HG03196 (cell line): Measurements from ENCODE around the gene PTCHD4.
"Not testable (repeated sequence)": the region's sequence is repeated elsewhere in the genome, so short reads cannot be mapped to it uniquely, and the experiment has no call there.

Experiments
- ATAC-seq: cut with Tn5 transposase; IDR thresholded peaks from one replicate; pipeline ENCODE4 v1.9.1; 2021; ENCODE audit not compliant: unreplicated experiment

Gene PTCHD4

GRCh38 chr6:48111143-48111506, at the start of gene PTCHD4:
Gene PTCHD4 (minus strand): TSS chr6:48111197. CDS start chr6:48068957, 42,240 bp downstream.
- ATAC-seq: no peak

- no peak for ATAC-seq
These were observed 40.1 kb upstream of the PTCHD4 start for GRCh38 chr6:48151142-48151541.

GRCh38 chr6:48150701-48151100, 39.7 kb upstream of the PTCHD4 start:
- ATAC-seq: no peak

- no peak for ATAC-seq
These were observed 36.1 kb upstream of the PTCHD4 start for GRCh38 chr6:48147051-48147450.

GRCh38 chr6:48144021-48144420, 33.0 kb upstream of the PTCHD4 start:
- ATAC-seq: no peak

- no peak for ATAC-seq
These were observed 31.0 kb upstream of the PTCHD4 start for GRCh38 chr6:48141975-48142374.

GRCh38 chr6:48139818-48140614, 29.0 kb upstream of the PTCHD4 start:
- no peak for ATAC-seq

- ATAC-seq: no peak
These were observed 25.9 kb upstream of the PTCHD4 start for GRCh38 chr6:48136856-48137255.

- ATAC-seq: no peak
These were observed 24.5 kb upstream of the PTCHD4 start for GRCh38 chr6:48135323-48136084.

GRCh38 chr6:48134246-48134645, 23.2 kb upstream of the PTCHD4 start:
- no peak for ATAC-seq

GRCh38 chr6:48123601-48124000, 12.6 kb upstream of the PTCHD4 start:
- ATAC-seq: no peak

GRCh38 chr6:48121983-48122749, 11.2 kb upstream of the PTCHD4 start:
- ATAC-seq: not testable (repeated sequence)

- ATAC-seq: no peak
These were observed 6.0 kb upstream of the PTCHD4 start for GRCh38 chr6:48116699-48117645.

- ATAC-seq: no peak
These were observed 2.1 kb upstream of the PTCHD4 start for GRCh38 chr6:48113130-48113529.

GRCh38 chr6:48111575-48111974, 578 bp upstream of the PTCHD4 start:
- ATAC-seq: no peak

GRCh38 chr6:48110436-48111142, 408 bp downstream of the PTCHD4 start:
- no peak for ATAC-seq

- ATAC-seq: no peak
These were observed 1.1 kb downstream of the PTCHD4 start for GRCh38 chr6:48109944-48110343.

- ATAC-seq: not testable (repeated sequence)
These were observed 8.4 kb downstream of the PTCHD4 start for GRCh38 chr6:48102476-48103195.

GRCh38 chr6:48101290-48101689, 9.7 kb downstream of the PTCHD4 start:
- peak; percentile 85 for ATAC-seq
